ENCODE measurements around the gene PSMD13. TPM values are rescaled to one million over a fixed set of nuclear protein-coding genes. Genes with fewer than 3 reads are reported as not detected.

Gene PSMD13
- total RNA-seq, 1 experiment from 2014 or later, result 141 TPM

GRCh38 chr11:212150-213100, 24.4 kb upstream of the PSMD13 start:
- Histone ChIP-seq H4K5ac (ENCODE audit: insufficient read length, low read depth, low read length) (no peak overlapping the region), H3K4me2 (ENCODE audit: insufficient read depth, insufficient read length, low read length) (no peak overlapping the region), H3K23ac (ENCODE audit: insufficient read length, low read depth, low read length) (no peak overlapping the region), H3K27me3 (ENCODE audit: insufficient read depth, low read length) (no peaks in the 10 kb centered on the region), H2AK5ac (ENCODE audit: insufficient read length, low read length) (no peak overlapping the region), H3K27ac (ENCODE audit: insufficient read length, low read depth, low read length) (no peak overlapping the region), H2BK5ac (ENCODE audit: insufficient read length, low read length) (no peak overlapping the region), H3K79me2 (ENCODE audit: insufficient read depth, low read length) (no peaks in the 10 kb centered on the region; the same call in 1 of the 2 replicates), H3K23me2 (ENCODE audit: insufficient read length, low read depth, low read length, poor library complexity, severe bottlenecking) (peaks cover 15% of the 10 kb centered on the region), H2BK20ac (ENCODE audit: low read depth, low read length, poor library complexity, severe bottlenecking) (no peak overlapping the region), H3K4me1 (ENCODE audit: insufficient read depth, low read length) (no peaks in the 10 kb centered on the region), H2BK120ac (ENCODE audit: low read depth, low read length, poor library complexity, severe bottlenecking) (no peak overlapping the region), H4K8ac (replicated peaks; ENCODE audit: insufficient read length, low read depth, low read length) (no peak overlapping the region), H3K18ac (ENCODE audit: insufficient read length, low read depth, low read length) (no peak overlapping the region), H3K9me3 (ENCODE audit: control insufficient read depth, low read depth, low read length) (no peaks in the 10 kb centered on the region), H3K56ac (ENCODE audit: insufficient read length, low read depth, low read length) (no peak overlapping the region), H2AFZ (ENCODE audit: low read length) (no peak overlapping the region), H3K4ac (ENCODE audit: low read depth, low read length) (no peak overlapping the region), H4K20me1 (ENCODE audit: control insufficient read depth, insufficient read depth, insufficient read length) (no peaks in the 10 kb centered on the region), H2BK15ac (ENCODE audit: low read depth, low read length) (no peak overlapping the region), H4K91ac (ENCODE audit: insufficient read length, low read depth, low read length) (no peak overlapping the region), H3T11ph (ENCODE audit: low read length) (no peak overlapping the region), H3K79me1 (ENCODE audit: insufficient read depth, low read depth, low read length, poor library complexity, severe bottlenecking) (no peaks in the 10 kb centered on the region), H3K9ac (ENCODE audit: extremely low read depth, insufficient read length, low read length) (no peak overlapping the region), H2BK12ac (ENCODE audit: insufficient read length, low read depth, low read length) (no peak overlapping the region), H3K14ac (ENCODE audit: insufficient read depth, low read length) (no peak overlapping the region)
- no peak for DNase-seq
- Mint-ChIP-seq H3K4me1 (peaks cover 0 to 8% of the 10 kb centered on the region in 2 experiments; a peak in 3 of 4 replicates), H3K4me3 (no peak overlapping the region), H3K27ac (no peak overlapping the region; a peak in 1 of 7 replicates), H3K9me3 (no peaks in the 10 kb centered on the region), H3K27me3 (ENCODE audit: low read depth) (no peaks in the 10 kb centered on the region), H3K36me3 (ENCODE audit: insufficient read depth in 1 of 3, low read depth in 3 of 3) (peaks cover 28 to 69% (median 62%) of the 10 kb centered on the region in 3 experiments)
- no peak for TF ChIP-seq CTCF (conservative IDR thresholded peaks at IDR 0.05)
- no CpG with 5 or more reads among the region's 17 CpGs for WGBS (ENCODE audit: extremely low coverage, insufficient read length, low lambda C conversion rate)

All from H9 (cell line).